ENCODE data around the gene SLC25A21. TPM values are rescaled to one million over a fixed set of nuclear protein-coding genes. Genes with fewer than 3 reads are reported as not detected.

The SLC25A21 gene
- total RNA-seq, 1 experiment from 2014 or later: 2.1 TPM

DNA sequence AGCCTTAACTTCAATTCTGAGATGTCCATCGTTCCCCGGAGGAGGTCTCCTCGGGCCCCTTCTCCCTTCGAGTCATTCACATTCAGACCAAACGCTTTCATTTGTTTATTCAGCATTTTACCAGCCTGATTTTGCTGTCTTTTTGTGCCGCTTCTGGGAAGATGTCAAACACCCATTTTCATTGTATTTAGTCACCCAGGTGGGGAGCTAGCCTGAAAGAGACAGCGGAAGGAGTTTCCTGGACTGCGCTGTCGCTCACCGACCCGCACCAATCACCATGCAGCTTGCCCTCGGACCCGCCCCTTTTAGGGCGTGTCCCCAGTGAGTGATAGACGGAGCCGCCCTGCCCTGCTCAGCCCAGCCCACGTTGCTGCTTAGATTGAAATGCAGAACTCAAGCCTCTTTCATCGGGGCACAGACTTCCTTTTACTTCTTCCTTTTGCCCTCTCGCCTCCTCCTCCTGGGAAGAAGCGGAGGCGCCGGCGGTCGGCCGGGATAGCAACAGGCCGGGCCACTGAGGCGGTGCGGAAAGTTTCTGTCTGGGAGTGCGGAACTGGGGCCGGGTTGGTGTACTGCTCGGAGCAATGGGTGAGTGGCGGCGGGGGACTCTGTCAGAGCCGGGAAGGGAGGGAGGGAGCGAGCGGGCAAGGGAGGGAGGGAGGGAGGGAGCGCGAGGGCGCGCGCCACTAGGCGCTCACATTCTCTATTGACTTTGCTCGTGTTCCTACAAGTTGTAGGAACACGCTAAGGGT lies 510.7 kb downstream of the SLC25A21 start, which contains the start of gene PAX9:
Gene PAX9, plus strand, starts transcription at position 355 of the 752 bp plus-strand sequence. Its CDS starts 230 bp downstream, at position 585.
- DNase-seq (ENCODE audit: low read depth, low spot score) (peak; percentile 74), ATAC-seq (peak; percentile 99)
- CTCF ChIA-PET: no interaction called here
- Histone ChIP-seq H3K9me3 (ENCODE audit: control insufficient read depth, insufficient read depth, low read depth, low read length) (no peaks in the 10 kb centered on the region), H3K36me3 (ENCODE audit: control insufficient read depth, insufficient read depth, low read length) (no peaks in the 10 kb centered on the region), H3K27me3 (ENCODE audit: control insufficient read depth, insufficient read depth, low read length) (no peaks in the 10 kb centered on the region), H3K4me3 (ENCODE audit: low read depth in 2 of 2, low read length in 2 of 2) (peak within 1 kb of the TSS; percentile 54 to 69), H3K4me1 (ENCODE audit: control insufficient read depth, insufficient read depth, low read length) (no peaks in the 10 kb centered on the region), H3K27ac (ENCODE audit: low read length) (no peak within 1 kb of the TSS)
- POLR2A ChIA-PET: no interaction called here
- BruUV-seq (replicated peaks): no TSS peak
- in situ Hi-C loops (cut with HindIII; ENCODE audit: low pct_unique_long_range_greater_than_20kb, low sequenced_read_pairs): no loop called here
- intact Hi-C loops (cut with micrococcal nuclease; ENCODE audit: unreplicated experiment): loop anchor here (10.0 kb wide), 1 partner anchor 483 kb away; no protein-coding TSS in a partner anchor
- TF ChIP-seq SIN3A (IDR thresholded peaks at IDR 0.05; ENCODE audit: borderline replicate concordance, insufficient read depth, low read depth, low read length) (no peak), POLR2AphosphoS5 (IDR thresholded peaks at IDR 0.05; ENCODE audit: low read depth, low read length) (no peak), TCF7L2 (IDR thresholded peaks at IDR 0.05; ENCODE audit: low read depth, low read length) (no peak)
- TF ChIP-seq, protein P1, sequence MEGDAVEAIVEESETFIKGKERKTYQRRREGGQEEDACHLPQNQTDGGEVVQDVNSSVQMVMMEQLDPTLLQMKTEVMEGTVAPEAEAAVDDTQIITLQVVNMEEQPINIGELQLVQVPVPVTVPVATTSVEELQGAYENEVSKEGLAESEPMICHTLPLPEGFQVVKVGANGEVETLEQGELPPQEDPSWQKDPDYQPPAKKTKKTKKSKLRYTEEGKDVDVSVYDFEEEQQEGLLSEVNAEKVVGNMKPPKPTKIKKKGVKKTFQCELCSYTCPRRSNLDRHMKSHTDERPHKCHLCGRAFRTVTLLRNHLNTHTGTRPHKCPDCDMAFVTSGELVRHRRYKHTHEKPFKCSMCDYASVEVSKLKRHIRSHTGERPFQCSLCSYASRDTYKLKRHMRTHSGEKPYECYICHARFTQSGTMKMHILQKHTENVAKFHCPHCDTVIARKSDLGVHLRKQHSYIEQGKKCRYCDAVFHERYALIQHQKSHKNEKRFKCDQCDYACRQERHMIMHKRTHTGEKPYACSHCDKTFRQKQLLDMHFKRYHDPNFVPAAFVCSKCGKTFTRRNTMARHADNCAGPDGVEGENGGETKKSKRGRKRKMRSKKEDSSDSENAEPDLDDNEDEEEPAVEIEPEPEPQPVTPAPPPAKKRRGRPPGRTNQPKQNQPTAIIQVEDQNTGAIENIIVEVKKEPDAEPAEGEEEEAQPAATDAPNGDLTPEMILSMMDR (IDR thresholded peaks at IDR 0.05): no peak
- TF ChIP-seq, protein P2, sequence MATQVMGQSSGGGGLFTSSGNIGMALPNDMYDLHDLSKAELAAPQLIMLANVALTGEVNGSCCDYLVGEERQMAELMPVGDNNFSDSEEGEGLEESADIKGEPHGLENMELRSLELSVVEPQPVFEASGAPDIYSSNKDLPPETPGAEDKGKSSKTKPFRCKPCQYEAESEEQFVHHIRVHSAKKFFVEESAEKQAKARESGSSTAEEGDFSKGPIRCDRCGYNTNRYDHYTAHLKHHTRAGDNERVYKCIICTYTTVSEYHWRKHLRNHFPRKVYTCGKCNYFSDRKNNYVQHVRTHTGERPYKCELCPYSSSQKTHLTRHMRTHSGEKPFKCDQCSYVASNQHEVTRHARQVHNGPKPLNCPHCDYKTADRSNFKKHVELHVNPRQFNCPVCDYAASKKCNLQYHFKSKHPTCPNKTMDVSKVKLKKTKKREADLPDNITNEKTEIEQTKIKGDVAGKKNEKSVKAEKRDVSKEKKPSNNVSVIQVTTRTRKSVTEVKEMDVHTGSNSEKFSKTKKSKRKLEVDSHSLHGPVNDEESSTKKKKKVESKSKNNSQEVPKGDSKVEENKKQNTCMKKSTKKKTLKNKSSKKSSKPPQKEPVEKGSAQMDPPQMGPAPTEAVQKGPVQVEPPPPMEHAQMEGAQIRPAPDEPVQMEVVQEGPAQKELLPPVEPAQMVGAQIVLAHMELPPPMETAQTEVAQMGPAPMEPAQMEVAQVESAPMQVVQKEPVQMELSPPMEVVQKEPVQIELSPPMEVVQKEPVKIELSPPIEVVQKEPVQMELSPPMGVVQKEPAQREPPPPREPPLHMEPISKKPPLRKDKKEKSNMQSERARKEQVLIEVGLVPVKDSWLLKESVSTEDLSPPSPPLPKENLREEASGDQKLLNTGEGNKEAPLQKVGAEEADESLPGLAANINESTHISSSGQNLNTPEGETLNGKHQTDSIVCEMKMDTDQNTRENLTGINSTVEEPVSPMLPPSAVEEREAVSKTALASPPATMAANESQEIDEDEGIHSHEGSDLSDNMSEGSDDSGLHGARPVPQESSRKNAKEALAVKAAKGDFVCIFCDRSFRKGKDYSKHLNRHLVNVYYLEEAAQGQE (IDR thresholded peaks at IDR 0.05; ENCODE audit: insufficient read depth in 1 of 2, low read depth in 2 of 2, low read length in 1 of 2): no peak

DNA sequence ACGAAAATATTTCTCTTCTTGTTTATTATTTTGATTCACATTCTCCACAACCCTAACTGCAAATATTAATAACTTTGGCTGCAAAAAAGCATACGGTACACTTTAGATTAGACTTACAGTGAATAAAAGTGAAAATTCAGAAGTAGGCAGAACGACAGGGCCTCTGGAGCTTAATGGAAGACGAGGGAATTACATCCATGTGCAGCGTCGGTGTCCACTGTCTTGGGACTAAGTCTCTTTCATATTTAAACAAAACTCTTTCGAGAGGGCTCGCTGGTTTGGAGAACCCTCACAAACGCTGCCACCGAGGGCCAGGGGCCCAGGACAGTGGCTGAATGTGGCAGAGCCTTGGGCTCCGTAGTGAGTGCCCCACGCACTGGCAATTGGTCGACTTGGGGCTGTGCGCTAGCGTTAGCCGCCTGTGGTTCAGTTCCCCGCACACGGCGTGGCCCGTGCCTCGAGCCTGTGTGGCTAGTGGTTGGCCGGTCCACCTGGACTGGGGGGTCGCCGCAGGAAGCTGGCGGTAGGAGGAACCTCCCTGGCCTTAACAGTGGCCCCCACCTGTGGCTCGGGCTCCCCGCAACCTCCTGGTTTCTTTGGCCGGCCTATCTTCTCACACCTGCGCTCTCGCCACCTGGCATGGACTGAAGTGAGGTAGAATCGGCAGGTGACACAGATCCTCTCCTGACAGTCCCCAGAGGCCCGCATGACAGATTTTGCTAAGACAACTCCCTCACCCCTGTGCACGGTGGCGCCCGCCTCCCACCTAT lies 511.5 kb downstream of the SLC25A21 start:
- BruUV-seq (replicated peaks): no TSS peak
- ATAC-seq (0 out of 2 replicates have a peak, but pooled peaks have one; percentile 9), DNase-seq (ENCODE audit: low read depth, low spot score) (no peak)
- in situ Hi-C loops (cut with HindIII; ENCODE audit: low pct_unique_long_range_greater_than_20kb, low sequenced_read_pairs) (no loop called here), intact Hi-C loops (cut with micrococcal nuclease; ENCODE audit: unreplicated experiment) (loop anchor here (10.0 kb wide), 1 partner anchor 484 kb away; no protein-coding TSS in a partner anchor)
- H3K4me3 ChIP-seq (ENCODE audit: low read depth in 2 of 2, low read length in 2 of 2): peak overlapping the region; percentile 54 to 69
- H3K4me1 ChIP-seq (ENCODE audit: control insufficient read depth, insufficient read depth, low read length): no peaks in the 10 kb centered on the region
- POLR2A ChIA-PET: no interaction called here
- no peaks in the 10 kb centered on the region for H3K27me3 ChIP-seq (ENCODE audit: control insufficient read depth, insufficient read depth, low read length)
- TF ChIP-seq, protein P2 (IDR thresholded peaks at IDR 0.05; ENCODE audit: insufficient read depth in 1 of 2, low read depth in 2 of 2, low read length in 1 of 2): no peak
- TF ChIP-seq POLR2AphosphoS5 (IDR thresholded peaks at IDR 0.05; ENCODE audit: low read depth, low read length): no peak
- no peak for TF ChIP-seq TCF7L2 (IDR thresholded peaks at IDR 0.05; ENCODE audit: low read depth, low read length)
- TF ChIP-seq, protein P1 (IDR thresholded peaks at IDR 0.05): no peak
- TF ChIP-seq SIN3A (IDR thresholded peaks at IDR 0.05; ENCODE audit: borderline replicate concordance, insufficient read depth, low read depth, low read length): no peak
- no peaks in the 10 kb centered on the region for H3K36me3 ChIP-seq (ENCODE audit: control insufficient read depth, insufficient read depth, low read length)
- CTCF ChIA-PET: no interaction called here
- H3K9me3 ChIP-seq (ENCODE audit: control insufficient read depth, insufficient read depth, low read depth, low read length): no peaks in the 10 kb centered on the region
- no peak overlapping the region for H3K27ac ChIP-seq (ENCODE audit: low read length)
